ENCODE data around the gene IFNGR2. TPM values are rescaled to one million over a fixed set of nuclear protein-coding genes. Genes with fewer than 3 reads are reported as not detected.
"Not testable (repeated sequence)": the region's sequence is repeated elsewhere in the genome, so short reads cannot be mapped to it uniquely, and the experiment has no call there.

IFNGR2 gene
- total RNA-seq, 2 experiments from 2014 or later = 0.95 to 1.4 TPM

DNA sequence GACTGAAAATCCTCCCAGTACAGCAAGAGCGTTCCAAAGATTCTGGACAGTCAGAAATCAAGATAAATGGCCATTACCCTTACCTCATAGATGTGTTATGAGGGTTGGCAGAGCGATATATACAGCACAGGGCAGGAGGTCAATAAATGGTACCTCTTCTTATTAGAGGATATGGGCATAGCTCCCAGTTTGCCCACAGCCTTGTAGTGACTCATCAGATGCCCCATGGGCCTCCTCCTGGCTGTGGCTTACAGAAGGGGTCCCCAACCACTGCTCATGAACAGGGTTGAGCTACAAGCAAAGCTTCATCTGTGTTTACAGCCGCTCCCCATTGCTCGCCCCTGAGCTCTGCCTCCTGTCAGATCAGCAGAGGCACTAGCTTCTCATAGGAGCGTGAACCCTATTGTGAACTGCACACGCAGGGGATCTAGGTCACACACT lies 7.3 kb upstream of the IFNGR2 start:
- POLR2A ChIA-PET = no interaction called here
- CTCF ChIA-PET = interaction anchor here (1.2 to 1.3 kb wide), 2 partner anchors 17 to 34 kb away, joined by 4 read pairs; no protein-coding TSS in a partner anchor

DNA sequence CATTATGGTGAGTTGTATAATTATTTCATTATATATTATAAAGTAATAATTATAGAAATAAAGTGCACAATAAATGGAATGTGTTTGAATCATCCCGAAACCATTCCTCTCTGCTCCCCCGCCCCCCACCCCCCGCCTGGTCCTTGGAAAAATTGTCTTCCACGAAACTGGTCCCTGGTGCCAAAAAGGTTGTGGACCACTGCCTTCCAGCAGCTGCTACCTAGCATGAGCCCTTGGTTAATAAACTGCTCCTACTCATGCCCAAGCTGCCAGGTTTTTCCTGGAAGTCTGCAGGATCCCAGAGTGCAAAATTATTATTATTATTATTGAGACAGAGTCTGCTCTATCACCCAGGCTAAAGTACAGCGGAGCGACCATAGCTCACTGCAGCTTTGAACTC lies 6.8 kb upstream of the IFNGR2 start:
- ChIA-PET POLR2A (no interaction called here), CTCF (interaction anchor here (1.2 to 1.8 kb wide), 3 partner anchors 11 to 35 kb away, joined by 4 to 6 read pairs (median 4); no protein-coding TSS in a partner anchor)

DNA sequence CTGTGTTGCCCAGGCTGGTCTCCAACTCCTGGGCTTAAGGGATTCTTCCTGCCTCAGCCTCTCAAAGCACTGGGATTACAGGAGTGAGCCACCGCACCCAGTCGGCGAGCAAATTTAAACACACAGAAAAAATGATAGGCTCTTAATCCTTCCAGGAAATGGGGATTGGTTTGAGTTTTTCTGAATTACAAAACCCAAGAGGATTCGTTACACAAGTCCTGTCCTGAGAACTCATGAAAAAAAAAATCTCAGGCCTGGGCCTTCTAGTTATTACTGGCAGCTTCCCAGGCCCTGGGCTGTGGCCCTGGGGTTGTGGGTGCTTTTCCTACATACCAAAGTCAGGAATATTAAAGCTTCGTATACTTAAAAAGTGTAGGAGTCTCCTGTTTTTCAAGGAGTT lies 6.3 kb upstream of the IFNGR2 start:
- ChIA-PET POLR2A (no interaction called here), CTCF (interaction anchor here (0.5 to 1.8 kb wide), 3 partner anchors 12 to 36 kb away, joined by 3 to 6 read pairs (median 4); no protein-coding TSS in a partner anchor)

DNA sequence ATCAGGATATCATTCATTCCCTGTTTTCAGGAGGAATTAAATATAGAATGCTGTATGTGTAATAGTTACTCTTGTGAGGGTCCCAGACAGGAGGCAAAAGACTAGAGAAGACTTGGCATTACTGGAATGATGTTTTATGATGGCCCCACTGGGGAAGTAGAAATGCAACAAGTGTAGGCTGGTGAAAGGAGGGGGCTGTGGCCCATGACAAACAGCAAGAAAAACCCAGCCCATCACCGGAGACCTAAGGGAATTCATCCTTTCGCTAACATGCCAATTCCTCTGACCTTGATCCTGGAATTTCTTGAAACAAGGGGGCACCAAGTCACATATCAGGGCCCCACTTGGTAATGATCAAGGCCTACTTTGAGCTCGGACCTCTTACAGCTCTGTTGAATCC lies 5.5 kb upstream of the IFNGR2 start:
- ChIA-PET POLR2A (interaction anchor here (0.6 kb wide), 1 partner anchor 128 kb away, joined by 3 read pairs; no protein-coding TSS in a partner anchor), CTCF (interaction anchor here (0.5 to 1.8 kb wide), 2 partner anchors 12 to 25 kb away, joined by 3 to 6 read pairs; no protein-coding TSS in a partner anchor)

DNA sequence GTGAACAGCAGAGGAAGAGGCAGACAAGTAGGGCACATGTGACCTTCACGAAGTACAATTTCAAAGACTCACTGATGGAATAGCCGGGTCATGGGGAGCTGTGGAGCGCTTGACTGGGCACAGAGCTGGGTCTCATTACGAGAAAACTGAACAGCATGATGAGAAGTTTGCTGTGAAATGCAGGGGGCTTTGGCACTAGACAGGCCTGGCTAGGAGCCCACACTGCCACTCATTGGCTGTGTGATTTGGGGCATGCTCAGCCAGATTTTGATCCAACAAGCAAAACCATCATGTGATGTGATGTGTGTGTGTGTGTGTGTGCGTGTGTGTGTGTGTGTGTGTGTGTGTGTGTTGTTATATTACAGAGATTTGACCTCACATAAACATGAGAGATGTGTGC lies 4.9 kb upstream of the IFNGR2 start:
- POLR2A ChIA-PET = no interaction called here
- CTCF ChIA-PET = interaction anchor here (1.8 kb wide), 1 partner anchor 13 kb away, joined by 6 read pairs; no protein-coding TSS in a partner anchor

DNA sequence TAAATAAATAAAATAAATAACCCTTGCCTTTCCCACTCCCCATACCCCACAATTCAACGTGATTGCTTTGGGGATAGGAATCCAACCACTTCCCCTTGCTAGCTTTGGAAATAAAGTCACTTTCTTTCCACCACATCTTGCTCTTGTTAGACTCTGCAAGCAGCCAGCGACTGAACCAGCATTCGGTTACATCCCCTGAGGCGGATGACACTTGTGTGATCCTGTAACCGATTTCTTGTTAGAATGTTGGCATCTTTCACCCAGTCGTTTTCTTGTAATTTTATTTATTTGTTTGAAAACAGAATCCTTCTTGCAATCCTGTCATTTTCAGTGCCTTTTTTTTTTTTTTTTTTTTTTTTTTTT lies 1.6 kb upstream of the IFNGR2 start:
- CTCF ChIA-PET = no interaction called here

DNA sequence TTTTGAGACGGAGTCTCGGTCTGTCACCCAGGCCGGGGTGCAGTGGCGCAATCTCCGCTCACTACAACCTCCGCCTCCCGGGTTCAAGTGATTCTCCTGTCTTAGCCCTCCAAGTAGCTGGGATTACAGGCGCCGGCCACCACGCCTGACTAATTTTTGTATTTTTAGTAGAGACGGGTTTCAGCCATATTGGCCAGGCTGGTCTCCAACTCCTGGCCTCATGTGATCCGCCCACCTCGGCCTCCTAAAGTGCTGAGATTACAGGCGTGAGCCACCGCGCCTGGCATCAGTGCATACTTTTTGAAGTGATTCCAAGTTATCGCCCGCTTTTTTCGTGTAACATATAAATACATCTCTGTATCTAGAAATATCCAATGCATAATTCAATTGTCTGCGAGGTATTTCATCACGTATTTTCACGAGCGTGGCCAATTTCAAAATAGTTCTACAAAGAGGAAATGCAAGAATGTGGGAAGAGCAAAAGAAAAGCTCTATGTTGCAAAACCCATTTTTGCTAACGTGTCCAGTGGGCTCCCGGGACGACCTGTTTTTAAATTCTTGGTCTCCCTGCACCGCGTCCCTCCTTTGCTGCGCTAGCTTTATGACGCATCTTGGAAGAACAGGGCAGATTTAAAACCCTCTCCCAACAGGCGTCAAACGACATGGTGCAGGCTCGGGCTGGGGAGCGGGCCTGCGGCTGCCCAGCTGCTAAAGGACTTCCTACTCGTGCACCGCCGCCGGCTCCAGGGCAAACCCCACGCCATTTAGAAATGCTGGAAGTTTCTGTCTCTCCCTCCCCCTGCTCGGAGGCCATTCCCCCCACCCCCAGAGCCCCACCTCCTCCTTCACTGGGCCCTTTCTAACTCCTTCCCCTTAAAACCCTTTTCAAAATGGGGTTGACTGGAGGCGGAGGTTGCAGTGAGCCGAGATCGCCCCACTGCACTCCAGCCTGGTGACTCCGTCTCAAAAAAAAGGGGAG lies 923 bp upstream of the IFNGR2 start:
- ChIA-PET POLR2A (no interaction called here), CTCF (interaction anchor here (0.6 kb wide), 1 partner anchor 770 kb away, joined by 5 read pairs; no protein-coding TSS in a partner anchor)

More for the DNA sequence above, 1.6 kb upstream of the IFNGR2 start:
- POLR2A ChIA-PET = no interaction called here

DNA sequence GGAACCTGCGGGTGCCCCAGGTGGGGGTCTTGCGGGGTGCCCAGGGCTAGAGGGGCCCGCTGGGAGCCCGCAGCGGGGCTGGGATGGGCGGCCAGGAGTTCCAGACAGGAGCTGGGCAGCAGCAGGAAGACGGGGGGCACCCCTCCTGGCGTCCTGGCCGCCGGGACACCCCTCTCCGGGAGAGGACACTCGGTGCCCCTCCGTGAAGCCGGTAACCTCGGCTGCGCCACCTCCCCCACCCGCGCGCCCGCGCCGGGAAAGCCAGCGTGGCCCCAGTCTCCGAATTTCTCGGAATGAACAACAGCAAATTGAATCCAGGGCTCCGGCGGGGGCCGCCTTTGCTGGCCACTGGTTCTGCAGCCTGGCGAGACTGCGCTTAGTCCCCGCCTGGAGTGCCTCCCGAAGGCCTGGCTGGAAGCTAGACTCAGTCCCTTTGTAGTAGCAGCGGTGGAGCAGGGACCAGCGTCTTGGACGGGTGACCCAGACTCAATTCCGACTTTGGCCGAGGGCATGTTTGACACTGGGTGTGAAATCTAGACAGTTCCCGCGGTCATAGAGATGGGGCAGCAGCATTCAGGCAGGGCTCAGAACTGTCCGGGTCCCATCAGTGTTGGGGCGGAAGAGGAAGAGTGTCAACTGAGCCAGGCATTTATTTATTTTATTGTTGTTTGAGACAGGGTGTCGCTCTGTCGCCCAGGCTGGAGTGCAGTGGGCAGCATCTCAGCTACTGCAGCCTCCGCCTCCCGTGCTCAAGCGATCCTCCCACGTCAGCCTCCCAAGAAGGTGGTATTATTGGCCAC lies 773 bp downstream of the IFNGR2 start:
- ChIA-PET POLR2A (no interaction called here), CTCF (interaction anchor here (0.8 to 2.2 kb wide), 3 partner anchors 27 to 43 kb away, joined by 3 to 6 read pairs (median 3); no protein-coding TSS in a partner anchor)

DNA sequence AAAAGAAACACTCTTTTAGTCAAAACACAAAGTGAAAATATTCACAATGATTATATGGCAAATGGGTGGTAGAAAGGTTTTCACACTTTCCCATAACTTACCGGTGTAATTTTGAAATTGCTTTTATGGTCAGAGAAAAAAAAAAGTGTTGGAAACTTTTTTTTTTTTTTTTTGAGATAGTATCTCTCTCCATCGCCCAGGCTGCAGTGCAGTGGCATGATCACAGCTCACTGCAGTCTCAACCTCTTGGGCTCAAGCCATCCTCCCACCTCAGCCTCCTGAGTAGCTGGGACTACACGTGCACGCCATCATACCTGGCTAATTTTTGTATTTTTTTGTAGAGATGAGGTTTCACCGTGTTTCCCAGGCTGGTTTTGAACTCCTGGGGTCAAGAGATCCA lies 3.3 kb downstream of the IFNGR2 start:
- ChIA-PET CTCF (interaction anchor here (0.7 to 2.2 kb wide), 7 partner anchors 8 to 733 kb away, joined by 3 to 8 read pairs (median 4); no protein-coding TSS in a partner anchor), POLR2A (interaction anchor here (0.6 to 0.7 kb wide), 4 partner anchors 29 to 151 kb away, joined by 3 to 8 read pairs (median 4); no protein-coding TSS in a partner anchor)

DNA sequence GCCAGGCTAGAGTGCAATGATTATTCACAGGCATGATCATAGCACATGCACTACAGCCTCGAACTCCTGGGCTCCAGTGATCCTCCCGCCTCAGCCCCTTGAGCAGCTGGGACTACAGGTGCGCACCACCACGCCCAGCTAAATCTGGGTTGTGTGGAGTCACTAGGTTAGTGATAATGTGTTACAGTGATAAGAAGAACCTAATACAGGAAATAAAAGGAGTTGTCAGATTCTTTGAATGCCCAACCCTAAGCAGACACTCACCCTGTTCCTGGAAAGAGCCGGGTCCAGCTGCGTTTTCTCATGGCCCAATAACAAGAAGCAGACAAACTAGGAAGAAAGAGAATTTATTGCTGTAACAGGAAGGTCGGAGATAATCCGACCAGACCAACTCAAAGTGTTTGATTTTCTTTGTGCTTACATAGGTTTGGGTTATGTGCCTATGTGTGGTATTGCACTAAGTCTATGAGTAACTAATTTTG lies 8.8 kb downstream of the IFNGR2 start:
- ChIA-PET CTCF (no interaction called here), POLR2A (no interaction called here)

DNA sequence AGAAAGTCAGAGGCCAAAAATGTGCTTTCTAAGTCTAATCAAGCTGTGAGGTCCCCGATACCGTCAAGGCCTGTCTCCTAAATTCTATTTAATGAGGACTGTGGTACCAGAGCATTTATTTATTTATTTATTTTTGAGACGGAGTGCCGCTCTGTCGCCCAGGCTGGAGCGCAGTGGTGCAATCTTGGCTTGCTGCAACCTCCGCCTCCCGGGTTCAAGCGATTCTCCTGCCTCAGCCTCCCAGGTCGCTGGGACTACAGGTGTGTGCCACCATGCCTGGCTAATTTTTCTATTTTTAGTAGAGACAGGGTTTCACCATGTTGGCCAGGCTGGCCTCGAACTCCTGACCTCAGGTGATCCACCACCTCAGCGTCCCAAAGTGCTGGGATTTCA lies 9.2 kb downstream of the IFNGR2 start:
- CTCF ChIA-PET, POLR2A ChIA-PET: not testable (repeated sequence)

DNA sequence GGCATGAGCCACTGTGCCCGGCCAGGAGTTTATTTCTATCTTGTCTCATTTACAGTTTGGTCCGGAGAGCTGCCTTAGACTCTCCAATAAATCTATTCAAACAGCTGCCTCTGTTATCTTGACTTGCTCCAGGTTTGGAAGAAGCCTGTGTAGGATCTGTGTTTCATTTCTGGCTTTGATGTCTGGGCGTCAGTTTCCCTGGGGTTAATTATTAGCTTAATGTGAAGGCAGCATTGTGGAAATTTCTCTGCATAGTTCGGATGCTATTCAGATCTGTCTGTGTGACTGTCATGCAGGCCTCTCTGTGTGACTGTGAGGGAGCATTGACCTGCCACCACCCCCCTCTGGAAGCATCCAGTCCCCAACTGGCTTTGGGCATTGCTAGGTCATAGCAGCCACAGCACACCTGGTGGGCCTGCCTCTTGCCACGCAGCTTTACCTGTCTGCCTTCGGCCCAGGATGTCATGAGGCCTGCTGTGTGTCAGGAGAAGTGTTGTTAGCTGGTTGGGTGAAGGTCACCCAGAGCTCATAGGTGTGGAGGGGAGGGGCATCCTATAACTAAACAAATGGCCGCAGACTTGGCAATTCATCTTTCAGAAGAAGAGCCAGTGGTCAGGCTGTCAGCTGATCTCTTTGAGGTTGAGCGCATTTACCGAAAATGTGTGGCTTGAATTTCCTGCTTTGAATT lies 9.8 kb downstream of the IFNGR2 start:
- ChIA-PET CTCF (interaction anchor here (1.2 kb wide), 1 partner anchor 17 kb away, joined by 4 read pairs; no protein-coding TSS in a partner anchor), POLR2A (no interaction called here)

DNA sequence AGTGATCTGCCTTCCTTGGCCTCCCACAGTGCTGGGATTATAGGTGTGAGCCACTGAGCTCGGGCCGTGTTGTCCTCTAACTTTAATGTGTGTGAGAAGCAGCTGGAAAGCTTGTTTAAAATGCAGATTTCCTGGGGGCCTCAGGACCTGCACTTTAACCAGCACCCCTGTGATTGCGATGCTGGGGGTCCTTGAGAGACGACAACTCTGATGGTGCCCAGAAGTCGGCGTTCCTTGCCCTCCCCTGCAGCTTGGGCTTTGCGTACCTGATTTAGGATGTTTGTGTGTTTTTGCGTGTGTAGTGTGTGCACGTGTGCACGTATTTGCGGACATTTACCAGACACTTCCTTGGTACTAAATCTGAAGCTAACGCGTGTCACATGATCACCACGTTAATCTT lies 10.9 kb downstream of the IFNGR2 start:
- POLR2A ChIA-PET = no interaction called here

DNA sequence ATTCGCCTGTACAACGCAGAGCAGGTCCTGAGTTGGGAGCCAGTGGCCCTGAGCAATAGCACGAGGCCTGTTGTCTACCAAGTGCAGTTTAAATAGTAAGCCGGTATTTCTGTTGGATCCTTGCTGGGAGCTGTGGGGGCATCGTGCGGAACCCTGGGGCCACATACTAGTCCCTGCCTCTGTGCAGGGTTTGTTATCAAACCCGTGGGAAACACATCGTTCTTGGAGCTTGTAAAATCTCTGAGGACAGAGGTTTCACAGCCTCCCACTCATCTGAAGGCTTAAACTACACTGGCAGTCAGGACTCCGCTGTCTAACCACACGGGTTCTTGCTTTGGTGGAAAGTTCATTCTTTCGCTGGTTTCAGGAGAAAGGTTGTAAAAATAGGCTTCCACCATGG lies 11.7 kb downstream of the IFNGR2 start:
- ChIA-PET CTCF (interaction anchor here (1.0 kb wide), 1 partner anchor 9 kb away, joined by 3 read pairs; no protein-coding TSS in a partner anchor), POLR2A (no interaction called here)

More for the DNA sequence above, 10.9 kb downstream of the IFNGR2 start:
- CTCF ChIA-PET = interaction anchor here (1.0 to 1.2 kb wide), 2 partner anchors 8 to 18 kb away, joined by 3 to 4 read pairs; no protein-coding TSS in a partner anchor

DNA sequence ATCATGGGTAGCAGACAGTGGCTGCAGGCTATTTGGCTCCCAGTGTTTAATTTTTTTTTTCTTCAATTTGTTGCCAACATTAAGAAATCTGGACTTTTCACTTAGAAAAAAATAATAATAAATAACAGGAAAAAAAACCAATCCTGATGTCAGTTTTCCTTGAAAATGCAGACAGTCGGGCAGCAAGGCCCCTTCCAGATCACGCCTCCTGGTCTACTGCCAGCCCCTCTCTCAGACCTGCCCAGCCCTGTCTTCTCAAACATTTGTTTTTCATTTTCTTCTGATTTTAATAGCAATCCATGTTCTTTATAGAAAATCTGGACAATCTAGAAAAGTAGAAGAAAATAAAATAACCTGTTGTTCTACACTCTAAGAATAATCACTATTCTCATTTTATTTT lies 15.5 kb downstream of the IFNGR2 start:
- POLR2A ChIA-PET = no interaction called here
- CTCF ChIA-PET = no interaction called here

DNA sequence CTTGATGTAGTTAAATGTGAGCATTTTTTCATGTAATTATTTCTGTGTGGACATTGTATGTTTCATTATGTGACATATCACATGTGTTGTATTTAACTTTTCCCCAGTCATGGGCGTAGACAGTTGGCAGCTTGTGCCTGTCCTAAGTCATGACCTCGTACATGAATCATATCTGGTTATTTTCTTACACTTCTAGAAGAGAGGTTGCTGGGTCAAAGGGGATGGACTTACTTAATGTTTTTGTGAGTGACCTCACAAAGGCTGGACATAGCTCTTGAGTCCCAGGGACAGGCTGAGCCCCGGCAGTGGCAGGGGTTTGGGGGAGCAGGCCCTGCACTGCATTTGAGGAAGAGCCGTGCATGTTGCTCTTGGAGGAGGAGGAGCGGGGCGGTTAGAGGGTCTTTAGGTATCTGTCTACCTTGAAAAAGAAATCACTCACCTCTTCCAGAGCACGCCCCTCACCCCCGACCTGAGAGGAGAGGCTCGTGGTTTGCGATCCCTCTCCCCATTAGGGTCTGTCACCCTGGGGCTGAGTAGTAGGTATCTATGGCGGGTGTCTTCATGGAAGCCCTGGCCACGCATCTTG lies 16.4 kb downstream of the IFNGR2 start:
- ChIA-PET POLR2A (no interaction called here), CTCF (no interaction called here)

DNA sequence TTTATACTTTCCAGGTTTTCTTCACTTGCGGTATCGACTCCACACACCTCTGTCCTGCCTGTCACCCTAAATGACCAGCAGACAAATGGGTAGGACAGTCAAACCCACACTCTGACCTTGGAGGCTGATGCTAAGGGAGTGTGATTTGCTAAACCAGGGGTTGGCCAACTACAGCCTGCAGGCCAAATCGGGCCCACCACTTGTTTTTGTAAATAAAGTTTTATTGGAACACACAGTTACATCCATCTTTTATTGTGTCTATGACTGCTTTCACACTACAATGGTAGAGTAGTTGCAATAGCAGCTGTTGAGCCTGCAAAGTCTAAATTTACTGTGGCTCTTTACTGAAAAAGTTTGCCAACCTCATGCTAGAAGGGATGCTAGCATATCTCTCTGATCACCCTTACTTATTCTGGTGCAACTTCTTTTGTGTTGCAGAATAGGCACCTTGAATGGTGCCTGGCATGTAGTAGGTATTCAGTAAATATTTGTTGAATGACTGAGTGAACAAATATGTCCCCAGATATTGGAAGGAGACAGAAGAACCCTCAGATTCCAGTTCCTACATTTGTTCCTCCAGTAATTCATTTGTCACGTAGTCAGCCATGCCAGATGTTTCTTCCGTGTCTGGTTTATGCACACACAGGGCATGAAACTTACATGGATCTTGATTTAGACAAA lies 18.6 kb downstream of the IFNGR2 start:
- CTCF ChIA-PET = interaction anchor here (0.6 kb wide), 1 partner anchor 25 kb away, joined by 3 read pairs; no protein-coding TSS in a partner anchor
- POLR2A ChIA-PET = interaction anchor here (0.7 kb wide), 1 partner anchor 726 kb away, joined by 5 read pairs; no protein-coding TSS in a partner anchor

DNA sequence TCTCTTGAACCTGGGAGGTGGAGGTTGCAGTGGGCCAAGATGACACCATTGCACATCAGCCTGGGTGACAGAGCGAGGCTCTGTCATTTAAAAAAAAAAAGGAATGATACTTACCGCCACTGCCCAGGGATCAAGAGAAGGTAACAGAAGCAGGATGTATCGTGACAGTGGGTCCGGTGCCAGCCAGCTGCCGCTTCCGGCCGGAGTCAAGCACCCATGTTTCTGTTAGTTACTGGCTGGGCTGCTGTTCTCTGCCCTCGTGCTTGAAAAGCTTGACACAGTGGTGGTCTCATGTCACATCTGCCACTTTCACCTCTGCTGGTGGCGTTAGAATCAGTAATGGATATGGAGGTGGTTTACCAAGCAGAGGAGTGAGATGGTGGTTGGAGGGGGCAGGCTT lies 21.0 kb downstream of the IFNGR2 start:
- CTCF ChIA-PET = no interaction called here
- POLR2A ChIA-PET = no interaction called here
